PC-9 (cell line): ENCODE measurements around the gene FAM3C. TPM values are rescaled to one million over a fixed set of nuclear protein-coding genes. Genes with fewer than 3 reads are reported as not detected.

Experiments
- BruUV-seq: library from RNA; stranded (reverse); fragments of 400-500 nt; replicated peaks from 2 replicates; lab custom pipeline; 2021; lab: Mats Ljungman, UMichigan
- CTCF ChIA-PET: fragments of 300-600 bp; sonication (Branson Sonifier 250); formaldehyde crosslinking; loops from one replicate; lab custom pipeline; 2022; ENCODE audit warnings: antibody characterized with exemption; lab: Charles Lee
- POLR2A ChIA-PET: fragments of 300-600 bp; sonication (Branson Sonifier 250); formaldehyde crosslinking; loops from one replicate; lab custom pipeline; 2022; ENCODE audit warnings: antibody characterized with exemption; ENCODE audit not compliant: unreplicated experiment; lab: Charles Lee
- DNase-seq, 2 experiments: peaks; one replicate each; pipeline versions ENCODE4 v3.0.0 to v3.0.0-alpha.2; 2015 to 2022; ENCODE audit warnings: mixed read lengths in 1 of 2
- H2AFZ ChIP-seq: fragments of 200-600 bp; sonication (generic); 2 replicates; pipeline ENCODE4 v1.8.1; 2017; ENCODE audit warnings: antibody characterized with exemption
- H3F3A ChIP-seq: fragments of 200-600 bp; sonication (generic); 2 replicates; pipeline ENCODE4 v1.8.1; 2017; ENCODE audit warnings: antibody characterized with exemption, mild to moderate bottlenecking, low read depth; ENCODE audit not compliant: insufficient read depth
- H3K27ac ChIP-seq: fragments of 200-600 bp; sonication (generic); 2 replicates; pipeline ENCODE4 v1.6.1; 2016; ENCODE audit warnings: mixed run types
- H3K27me3 ChIP-seq: fragments of 200-600 bp; sonication (generic); 2 replicates; pipeline ENCODE4 v1.6.1; 2016; ENCODE audit warnings: low read depth, mixed run types; ENCODE audit not compliant: insufficient read depth
- H3K36me3 ChIP-seq: fragments of 200-600 bp; sonication (generic); 2 replicates; pipeline ENCODE4 v1.6.1; 2016; ENCODE audit warnings: low read depth, mixed run types
- H3K4me1 ChIP-seq: fragments of 200-600 bp; sonication (generic); replicated peaks from 2 replicates; pipeline ENCODE4 v1.6.1; 2016; ENCODE audit warnings: mixed run types; ENCODE audit not compliant: insufficient read depth
- H3K4me2 ChIP-seq: fragments of 200-600 bp; sonication (generic); 2 replicates; pipeline ENCODE4 v1.6.1; 2017; ENCODE audit warnings: mixed run types
- H3K4me3 ChIP-seq: fragments of 200-600 bp; sonication (generic); 2 replicates; pipeline ENCODE4 v1.6.1; 2016; ENCODE audit warnings: mixed run types
- H3K79me2 ChIP-seq: fragments of 200-600 bp; sonication (generic); 2 replicates; pipeline ENCODE4 v1.6.1; 2017; ENCODE audit warnings: low read depth, mixed run types
- H3K9me2 ChIP-seq: fragments of 200-600 bp; sonication (generic); 2 replicates; pipeline ENCODE4 v1.8.1; 2017; ENCODE audit warnings: mild to moderate bottlenecking; ENCODE audit not compliant: insufficient read depth
- H3K9me3 ChIP-seq: fragments of 200-600 bp; sonication (generic); 2 replicates; pipeline ENCODE4 v1.8.1; 2016; ENCODE audit warnings: low read depth; ENCODE audit not compliant: insufficient read depth
- H4K20me1 ChIP-seq: fragments of 200-600 bp; sonication (generic); 2 replicates; pipeline ENCODE4 v1.8.1; 2017; ENCODE audit not compliant: insufficient read depth
- CTCF ChIP-seq: fragments of 200-600 bp; sonication (generic); conservative IDR thresholded peaks from 2 replicates; pipeline ENCODE4 v1.6.1; 2017; ENCODE audit warnings: mixed run types, antibody characterized with exemption, mild to moderate bottlenecking, moderate library complexity
- EZH2 ChIP-seq: fragments of 200-600 bp; sonication (generic); IDR thresholded peaks from 2 replicates; pipeline ENCODE4 v1.8.0; 2017; ENCODE audit warnings: antibody characterized with exemption, low read depth
- intact Hi-C: fragments of 100-400 bp; cut with micrococcal nuclease; formaldehyde crosslinking; loops from one replicate; pipeline ENCODE4 v1.10.0; 2022; ENCODE audit not compliant: unreplicated experiment
- total RNA-seq: library from RNA; stranded (reverse); gene quantifications from 2 replicates; pipeline ENCODE4 v1.2.3, GENCODE V29; 2021

The FAM3C gene
- total RNA-seq, 1 experiment from 2014 or later = 134 TPM

- Histone ChIP-seq H3K4me2 (no peak overlapping the region), H3K9me2 (no peaks in the 10 kb centered on the region), H2AFZ (no peak overlapping the region), H3K4me1 (no peaks in the 10 kb centered on the region), H3K79me2 (no peaks in the 10 kb centered on the region), H3K4me3 (no peak overlapping the region), H4K20me1 (no peaks in the 10 kb centered on the region), H3K9me3 (no peaks in the 10 kb centered on the region), H3K27ac (no peak overlapping the region), H3K36me3 (no peaks in the 10 kb centered on the region; the same call in 1 of the 2 replicates), H3F3A (no peaks in the 10 kb centered on the region), H3K27me3 (no peaks in the 10 kb centered on the region)
- intact Hi-C loops = no loop called here
- TF ChIP-seq CTCF (no peak), EZH2 (no peak)
- no peak for DNase-seq
- no TSS peak for BruUV-seq
- POLR2A ChIA-PET = no interaction called here
- CTCF ChIA-PET = no interaction called here
These were observed 53.5 kb downstream of the FAM3C start for GRCh38 chr7:121342631-121343030.

- intact Hi-C loops = no loop called here
- Histone ChIP-seq H3K79me2 (no peaks in the 10 kb centered on the region), H2AFZ (no peak overlapping the region), H3K27me3 (no peaks in the 10 kb centered on the region), H4K20me1 (no peaks in the 10 kb centered on the region), H3K27ac (no peak overlapping the region), H3K9me3 (no peaks in the 10 kb centered on the region), H3F3A (no peaks in the 10 kb centered on the region), H3K36me3 (no peaks in the 10 kb centered on the region; the same call in 1 of the 2 replicates), H3K9me2 (no peaks in the 10 kb centered on the region), H3K4me3 (no peak overlapping the region), H3K4me1 (no peaks in the 10 kb centered on the region), H3K4me2 (no peak overlapping the region)
- BruUV-seq = no TSS peak
- TF ChIP-seq CTCF (no peak), EZH2 (no peak)
- DNase-seq = no peak
- POLR2A ChIA-PET = no interaction called here
- CTCF ChIA-PET = no interaction called here
These were observed 54.2 kb downstream of the FAM3C start for GRCh38 chr7:121341933-121342332.

- H3K9me2 ChIP-seq = no peaks in the 10 kb centered on the region
- ChIA-PET CTCF (no interaction called here), POLR2A (no interaction called here)
- H3F3A ChIP-seq = no peaks in the 10 kb centered on the region
- intact Hi-C loops = loop anchor here (10.0 kb wide), 1 partner anchor 354 kb away; the partner anchor contains the start of gene CPED1
- no TSS peak for BruUV-seq
- no peak overlapping the region for H2AFZ ChIP-seq
- H3K79me2 ChIP-seq = no peaks in the 10 kb centered on the region
- no peaks in the 10 kb centered on the region for H3K4me1 ChIP-seq
- no peaks in the 10 kb centered on the region for H3K9me3 ChIP-seq
- H3K27ac ChIP-seq = no peak overlapping the region
- no peaks in the 10 kb centered on the region for H3K27me3 ChIP-seq
- no peaks in the 10 kb centered on the region; the same call in 1 of the 2 replicates for H3K36me3 ChIP-seq
- no peak for TF ChIP-seq EZH2
- TF ChIP-seq CTCF = no peak
- no peaks in the 10 kb centered on the region for H4K20me1 ChIP-seq
- H3K4me2 ChIP-seq = no peak overlapping the region
- H3K4me3 ChIP-seq = no peak overlapping the region
- no peak for DNase-seq
These were observed 57.0 kb downstream of the FAM3C start for GRCh38 chr7:121339082-121339481.
